Measurements from ENCODE around the gene ONECUT2. TPM values are rescaled to one million over a fixed set of nuclear protein-coding genes. Genes with fewer than 3 reads are reported as not detected.

ONECUT2 gene
- total RNA-seq, 1 experiment from 2014 or later, result 1.1 TPM

DNA sequence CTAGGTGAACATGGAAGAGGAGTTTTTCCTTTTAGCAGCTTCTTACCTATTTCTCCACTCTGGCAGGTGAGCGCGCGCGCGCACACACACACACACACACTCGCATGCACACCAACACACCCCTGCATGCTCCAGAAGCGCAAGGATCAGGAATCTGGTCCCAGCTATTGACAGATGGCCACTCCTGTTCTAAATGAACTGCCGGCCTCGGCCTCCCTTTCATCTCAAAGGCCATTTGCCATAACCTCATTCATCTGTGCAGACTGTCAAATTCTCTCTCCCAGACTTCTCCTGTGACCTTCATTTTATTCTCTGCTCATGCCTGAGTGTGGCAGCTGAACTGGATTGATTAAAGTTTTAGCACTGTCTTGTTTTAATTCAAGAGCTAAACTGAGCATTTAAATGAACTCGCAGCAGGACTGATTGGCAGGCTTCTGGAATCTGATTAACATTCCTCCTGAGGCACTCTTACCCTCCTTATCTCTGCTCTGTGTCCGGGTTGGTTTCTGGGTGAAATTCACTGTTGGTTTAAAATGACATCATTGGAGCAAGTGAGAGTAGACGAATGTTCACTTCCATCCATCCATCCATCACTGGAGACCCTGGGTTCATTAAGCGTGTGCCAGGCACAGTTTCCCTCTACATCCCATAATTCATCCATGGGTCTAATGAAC is 92.5 kb downstream of the ONECUT2 start:
- DNase-seq (ENCODE audit: low read depth), result no peak

DNA sequence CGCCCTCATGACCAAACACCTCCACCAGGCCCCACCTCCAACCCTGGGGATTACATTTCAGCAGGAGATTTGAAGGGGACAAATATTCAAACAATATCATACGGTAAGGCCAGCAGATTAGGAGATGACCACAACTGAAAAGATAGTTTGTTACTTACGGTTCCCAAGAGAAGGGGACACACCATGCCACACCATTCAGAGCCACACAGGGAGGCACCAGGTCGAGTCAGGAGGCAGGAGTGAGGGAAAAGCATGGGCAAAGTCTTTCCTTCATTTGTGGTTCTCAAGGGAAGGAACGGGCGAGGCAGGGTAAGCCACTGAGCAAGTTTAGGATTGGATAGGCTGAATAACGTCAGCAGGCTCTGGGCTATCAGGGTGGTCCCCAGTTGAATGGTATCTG is 94.0 kb downstream of the ONECUT2 start:
- no peak for DNase-seq (ENCODE audit: low read depth)

DNA sequence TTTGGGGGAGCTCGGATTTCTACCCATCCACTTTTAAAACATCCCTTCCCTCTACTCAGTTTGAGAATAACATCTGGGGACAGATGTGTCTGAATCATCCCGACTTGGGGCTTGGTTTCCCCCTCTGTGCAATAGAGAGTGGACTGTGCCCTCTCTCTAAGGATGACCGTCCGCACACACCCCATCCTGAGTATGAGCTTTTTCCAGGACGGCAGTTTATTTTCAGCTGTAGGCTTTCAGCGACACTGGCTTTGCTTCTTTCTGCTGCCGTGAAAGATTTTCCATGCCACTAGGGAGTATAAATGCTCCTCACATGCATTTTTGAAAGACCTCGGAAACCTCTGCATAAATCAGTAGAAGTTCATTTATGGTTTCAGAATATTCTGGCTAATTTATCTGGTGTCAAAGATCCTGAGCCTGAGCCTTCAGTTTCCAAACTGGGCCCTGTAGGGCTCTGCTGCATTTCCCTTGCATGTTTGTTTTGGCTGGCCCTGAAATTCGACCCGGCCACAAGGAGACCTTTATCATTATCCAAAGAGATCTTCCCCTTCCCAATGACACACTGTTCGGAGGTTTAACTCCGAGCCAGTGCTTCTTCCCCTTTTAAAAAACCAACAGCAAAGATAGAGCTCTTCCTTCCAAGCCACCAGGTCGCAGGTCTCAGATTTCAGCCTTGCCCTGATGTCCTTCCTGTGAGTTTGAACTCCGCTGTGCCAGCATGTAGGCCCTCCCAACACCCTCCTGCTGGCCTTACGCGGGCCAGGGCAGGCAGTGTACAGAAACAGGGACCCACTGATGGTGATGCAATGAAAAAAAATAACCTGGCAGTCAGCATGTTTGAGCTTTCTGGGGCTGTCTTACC is 98.1 kb downstream of the ONECUT2 start:
- DNase-seq (ENCODE audit: low read depth), result peak; percentile 6

DNA sequence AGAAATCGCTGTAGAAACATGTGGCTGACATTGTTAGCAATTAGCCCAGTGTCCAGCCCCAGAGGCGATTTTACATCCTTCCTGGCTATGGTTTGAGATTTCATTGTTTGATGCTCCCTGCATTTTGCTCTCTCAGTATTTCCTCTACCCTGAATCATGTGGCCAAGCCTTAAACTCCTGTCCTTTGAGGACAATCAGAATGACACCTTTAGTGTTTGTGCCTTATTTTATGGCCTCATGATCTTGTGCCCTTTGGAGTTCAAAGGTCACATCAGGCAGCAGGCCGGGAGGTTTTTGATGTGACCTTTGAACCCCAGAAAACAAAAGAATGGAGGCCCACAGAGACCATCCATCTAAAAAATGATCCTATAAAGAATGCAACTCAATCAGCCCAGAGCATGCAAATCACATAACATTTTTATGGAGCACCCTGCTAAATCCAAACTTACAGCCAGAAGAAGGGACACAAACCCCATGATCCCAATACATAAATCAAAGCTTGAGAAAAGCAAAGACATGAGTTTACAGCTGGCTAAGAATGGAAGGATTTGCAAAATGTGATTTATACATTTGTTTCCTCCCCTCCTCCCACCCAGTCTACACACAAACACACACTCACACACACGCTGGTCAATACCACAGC is 98.8 kb downstream of the ONECUT2 start:
- no peak for DNase-seq (ENCODE audit: low read depth)

DNA sequence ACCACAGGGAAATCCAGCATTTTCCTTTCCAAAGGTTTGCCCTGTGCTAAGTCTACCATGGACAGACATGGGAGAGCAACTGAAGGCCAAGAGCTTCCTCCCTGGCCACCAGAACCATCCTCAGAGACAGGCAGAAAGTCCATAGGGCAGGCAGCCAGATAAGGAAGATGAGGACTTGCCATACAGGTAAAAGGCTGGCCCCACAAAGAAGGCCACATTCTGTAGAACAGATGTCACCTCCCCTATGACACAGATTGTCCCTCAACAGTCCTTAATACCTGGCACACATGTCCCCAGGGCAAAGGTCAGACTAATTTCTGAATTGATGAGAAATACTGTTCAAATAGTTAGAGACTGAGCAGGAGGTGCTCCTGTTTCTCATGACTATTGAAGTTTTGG is 99.3 kb downstream of the ONECUT2 start:
- no peak for DNase-seq (ENCODE audit: low read depth)

DNA sequence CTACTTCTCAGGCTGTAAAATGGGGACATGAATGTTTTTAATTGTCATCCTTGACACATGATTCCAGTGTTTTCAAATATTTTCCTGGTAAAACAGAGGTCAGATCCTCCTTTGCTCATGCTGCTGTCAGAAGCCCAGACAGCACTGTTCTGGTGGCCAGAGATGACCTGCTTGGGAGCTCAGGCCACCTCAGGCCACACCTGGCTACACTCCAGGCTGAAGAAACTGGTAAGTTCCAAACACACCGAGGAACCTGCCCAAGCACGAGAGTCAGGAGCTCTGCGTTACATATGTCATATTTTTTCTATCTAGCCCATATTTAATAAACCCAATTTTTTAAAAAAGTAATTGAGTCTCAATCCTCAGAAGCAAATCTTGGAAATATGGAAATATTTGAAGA is 103.4 kb downstream of the ONECUT2 start:
- no peak for DNase-seq (ENCODE audit: low read depth)

DNA sequence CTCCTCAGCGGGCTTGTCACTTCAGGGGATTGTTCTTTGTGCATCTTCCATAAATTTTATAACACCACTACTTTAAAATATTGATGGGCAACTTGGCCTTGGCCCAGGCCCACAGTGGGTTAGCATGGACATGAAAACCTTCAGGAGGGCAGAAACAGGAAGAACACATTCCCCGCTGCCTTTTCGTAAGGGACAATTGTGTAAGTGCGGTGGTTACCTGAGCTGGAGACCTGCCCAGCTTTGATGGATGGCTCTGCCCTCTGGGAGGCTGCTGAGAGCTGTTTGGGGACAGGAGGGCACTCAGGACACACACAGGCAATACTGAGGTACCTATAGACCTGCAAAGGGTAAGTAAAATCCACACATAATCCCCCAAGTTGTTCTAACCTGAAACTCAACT is 104.5 kb downstream of the ONECUT2 start:
- no peak for DNase-seq (ENCODE audit: low read depth)

Other genes starting within 250 kb of the ONECUT2 start
- gene ST8SIA3, start 82.8 kb upstream of the ONECUT2 start, total RNA-seq (2014; rRNA removed; shearing (Covaris generic)), result not detected in 2 replicates
- gene FECH, start 151.3 kb downstream of the ONECUT2 start, total RNA-seq (2014; rRNA removed; shearing (Covaris generic)), result 18.4 and 30.3 TPM in 2 replicates
- 224 and 244 TPM in 2 replicates for gene NARS1, start 186.5 kb downstream of the ONECUT2 start, total RNA-seq (2014; rRNA removed; shearing (Covaris generic))

Data from Daoy (cell line).